ENCODE results near the gene SHKBP1. TPM values are rescaled to one million over a fixed set of nuclear protein-coding genes. Genes with fewer than 3 reads are reported as not detected.
A peak's percentile ranks its signal among the peaks of the same experiment; 100 is the strongest.

SHKBP1 gene
- total and polyA plus RNA-seq, 7 donors, result 12.4 to 21.7 (median 17.2) TPM

- intact Hi-C loops (cut with DNase I), result no loop called here
- WGBS, 3 donors, result 59 to 74% (median 67%) methylated on average over 54 to 67 of the region's 67 CpGs
Measured at GRCh38 chr19:40613690-40614621, 37.3 kb downstream of the SHKBP1 start.

GRCh38 chr19:40614622-40615411 is 38.1 kb downstream of the SHKBP1 start:
- 53 to 56% (median 55%) methylated on average over 27 of the region's 27 CpGs for WGBS, 3 donors
- ATAC-seq (no peak), DNase-seq (peak; percentile 81 to 84)
- no peaks in the 10 kb centered on the region for H3K36me3 ChIP-seq (ENCODE audit: insufficient read depth in 1 of 2, low read depth in 1 of 2)
- peaks cover 6% of the 10 kb centered on the region for H3K4me1 ChIP-seq
- intact Hi-C loops (cut with DNase I), result no loop called here
- TF ChIP-seq, protein P1, sequence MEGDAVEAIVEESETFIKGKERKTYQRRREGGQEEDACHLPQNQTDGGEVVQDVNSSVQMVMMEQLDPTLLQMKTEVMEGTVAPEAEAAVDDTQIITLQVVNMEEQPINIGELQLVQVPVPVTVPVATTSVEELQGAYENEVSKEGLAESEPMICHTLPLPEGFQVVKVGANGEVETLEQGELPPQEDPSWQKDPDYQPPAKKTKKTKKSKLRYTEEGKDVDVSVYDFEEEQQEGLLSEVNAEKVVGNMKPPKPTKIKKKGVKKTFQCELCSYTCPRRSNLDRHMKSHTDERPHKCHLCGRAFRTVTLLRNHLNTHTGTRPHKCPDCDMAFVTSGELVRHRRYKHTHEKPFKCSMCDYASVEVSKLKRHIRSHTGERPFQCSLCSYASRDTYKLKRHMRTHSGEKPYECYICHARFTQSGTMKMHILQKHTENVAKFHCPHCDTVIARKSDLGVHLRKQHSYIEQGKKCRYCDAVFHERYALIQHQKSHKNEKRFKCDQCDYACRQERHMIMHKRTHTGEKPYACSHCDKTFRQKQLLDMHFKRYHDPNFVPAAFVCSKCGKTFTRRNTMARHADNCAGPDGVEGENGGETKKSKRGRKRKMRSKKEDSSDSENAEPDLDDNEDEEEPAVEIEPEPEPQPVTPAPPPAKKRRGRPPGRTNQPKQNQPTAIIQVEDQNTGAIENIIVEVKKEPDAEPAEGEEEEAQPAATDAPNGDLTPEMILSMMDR (IDR thresholded peaks at IDR 0.05), result no peak
- no peak overlapping the region for H3K27ac ChIP-seq
- H3K4me3 ChIP-seq, result peak overlapping the region; percentile 58
- no peaks in the 10 kb centered on the region for H3K27me3 ChIP-seq (ENCODE audit: insufficient read depth in 3 of 3, low read length in 2 of 3)
- H3K9me3 ChIP-seq, result no peaks in the 10 kb centered on the region

More at GRCh38 chr19:40613690-40614621, 37.3 kb downstream of the SHKBP1 start:
- Histone ChIP-seq H3K36me3 (ENCODE audit: insufficient read depth in 1 of 2, low read depth in 1 of 2) (no peaks in the 10 kb centered on the region), H3K4me1 (peaks cover 6% of the 10 kb centered on the region), H3K9me3 (no peaks in the 10 kb centered on the region), H3K27me3 (ENCODE audit: insufficient read depth in 3 of 3, low read length in 2 of 3) (no peaks in the 10 kb centered on the region), H3K27ac (no peak overlapping the region), H3K4me3 (peak overlapping the region; percentile 58)
- TF ChIP-seq, protein P1 (IDR thresholded peaks at IDR 0.05), result no peak
- peak; percentile 69 to 80 for DNase-seq
- no peak for ATAC-seq

- DNase-seq (no peak), ATAC-seq (no peak)
- H3K27me3 ChIP-seq (ENCODE audit: insufficient read depth in 3 of 3, low read length in 2 of 3), result no peaks in the 10 kb centered on the region
- H3K36me3 ChIP-seq (ENCODE audit: insufficient read depth in 1 of 2, low read depth in 1 of 2), result peaks cover 0 to 5% of the 10 kb centered on the region in 2 donors
- H3K9me3 ChIP-seq, result no peaks in the 10 kb centered on the region
- H3K4me1 ChIP-seq, result no peaks in the 10 kb centered on the region
- WGBS, 3 donors, result 80 to 94% (median 86%) methylated on average over 5 of the region's 5 CpGs
- no peak overlapping the region for H3K27ac ChIP-seq
- TF ChIP-seq, protein P1 (IDR thresholded peaks at IDR 0.05), result no peak
- no peak overlapping the region for H3K4me3 ChIP-seq
- intact Hi-C loops (cut with DNase I), result no loop called here
Measured at GRCh38 chr19:40616178-40616577, 39.5 kb downstream of the SHKBP1 start.

GRCh38 chr19:40616941-40617340 is 40.3 kb downstream of the SHKBP1 start:
- Histone ChIP-seq H3K9me3 (no peaks in the 10 kb centered on the region), H3K27me3 (ENCODE audit: insufficient read depth in 3 of 3, low read length in 2 of 3) (no peaks in the 10 kb centered on the region), H3K36me3 (ENCODE audit: insufficient read depth in 1 of 2, low read depth in 1 of 2) (peaks cover 0 to 7% of the 10 kb centered on the region in 2 donors), H3K4me3 (no peak overlapping the region), H3K27ac (no peak overlapping the region), H3K4me1 (no peaks in the 10 kb centered on the region)
- WGBS, 3 donors, result 90 to 92% (median 91%) methylated on average over 17 of the region's 17 CpGs
- TF ChIP-seq, protein P1 (IDR thresholded peaks at IDR 0.05), result no peak
- ATAC-seq, result no peak
- no peak for DNase-seq
- intact Hi-C loops (cut with DNase I), result no loop called here
